CD4-positive, alpha-beta T cell treated with Interleukin-12 subunit alpha and Interleukin-12 subunit beta, for 1 hour (primary cell): Measurements from ENCODE around the gene PFKFB3.
"Not testable (repeated sequence)": the region's sequence is repeated elsewhere in the genome, so short reads cannot be mapped to it uniquely, and the experiment has no call there.

ENCODE experiments used
- DNase-seq: peaks from one replicate; pipeline ENCODE4 v3.0.0-alpha.2; 2020

PFKFB3 gene

GRCh38 chr10:6275022-6275997 lies 72.6 kb downstream of the PFKFB3 start:
- peak; percentile 88 for DNase-seq

- DNase-seq: no peak
These were observed 73.6 kb downstream of the PFKFB3 start for GRCh38 chr10:6276356-6276755.

- no peak for DNase-seq
These were observed 75.9 kb downstream of the PFKFB3 start for GRCh38 chr10:6278519-6279120.

- no peak for DNase-seq
These were observed 77.0 kb downstream of the PFKFB3 start for GRCh38 chr10:6279540-6280267.

- DNase-seq: no peak
These were observed 77.6 kb downstream of the PFKFB3 start for GRCh38 chr10:6280291-6280690.

GRCh38 chr10:6282454-6282958 lies 79.8 kb downstream of the PFKFB3 start:
- DNase-seq: no peak

GRCh38 chr10:6283655-6284054 lies 80.9 kb downstream of the PFKFB3 start:
- no peak for DNase-seq

GRCh38 chr10:6290621-6291020 lies 87.9 kb downstream of the PFKFB3 start:
- not testable (repeated sequence) for DNase-seq

- DNase-seq: no peak
These were observed 90.0 kb downstream of the PFKFB3 start for GRCh38 chr10:6292741-6293151.

GRCh38 chr10:6296425-6296824 lies 93.7 kb downstream of the PFKFB3 start:
- not testable (repeated sequence) for DNase-seq

- DNase-seq: no peak
These were observed 94.1 kb downstream of the PFKFB3 start for GRCh38 chr10:6296828-6297251.

- no peak for DNase-seq
These were observed 94.8 kb downstream of the PFKFB3 start for GRCh38 chr10:6297522-6297921.

GRCh38 chr10:6297951-6298381 lies 95.2 kb downstream of the PFKFB3 start:
- DNase-seq: no peak

GRCh38 chr10:6298428-6298827 lies 95.7 kb downstream of the PFKFB3 start:
- no peak for DNase-seq

- DNase-seq: no peak
These were observed 96.5 kb downstream of the PFKFB3 start for GRCh38 chr10:6299234-6299633.

GRCh38 chr10:6299743-6300105 lies 97.0 kb downstream of the PFKFB3 start:
- DNase-seq: no peak

- DNase-seq: peak; percentile 45
These were observed 97.5 kb downstream of the PFKFB3 start for GRCh38 chr10:6300106-6300783.

GRCh38 chr10:6300784-6301460 lies 98.2 kb downstream of the PFKFB3 start:
- no peak for DNase-seq

GRCh38 chr10:6301488-6302075 lies 98.8 kb downstream of the PFKFB3 start:
- DNase-seq: no peak
